Left ventricle myocardium inferior (tissue), 1 donor: ENCODE results near the gene GRAMD2B. TPM values are rescaled to one million over a fixed set of nuclear protein-coding genes. Genes with fewer than 3 reads are reported as not detected.

Source experiments
- total RNA-seq: library from RNA; stranded (reverse); fragmentation: NEBNext Ultra II Directional; extraction: Animal tissue kit (Norgen Biotek cat#: 25700); gene quantifications from one replicate; pipeline ENCODE4 v1.2.1, GENCODE V29; 2021
- donor health status: DM: no; HTN: yes; CAD: no; lungs with severe emphysema.

GRAMD2B gene
- total RNA-seq, 1 donor from 2014 or later, result 24.6 TPM

Other genes with a start within 250 kb of the GRAMD2B start
- gene ALDH7A1, start 171.8 kb downstream of the GRAMD2B start, total RNA-seq, result 30.5 TPM
- gene PHAX, start 177.5 kb downstream of the GRAMD2B start, total RNA-seq, result 29.4 TPM